PFSK-1 (cell line): ENCODE measurements around the gene IARS1.

Experiments used
- FOXP2 ChIP-seq: optimal IDR thresholded peaks from 2 replicates; pipeline ENCODE3; 2011; ENCODE audit warnings: borderline replicate concordance, control low read depth, inconsistent platforms; ENCODE audit not compliant: insufficient read depth; ENCODE audit errors: extremely low read length, extremely low read depth
- POLR2AphosphoS5 ChIP-seq: IDR thresholded peaks from 2 replicates; pipeline ENCODE4 v1.6.1; 2012; ENCODE audit warnings: low read depth, mild to moderate bottlenecking, control low read depth, low read length, moderate library complexity
- REST ChIP-seq, 2 experiments: IDR thresholded peaks; 2 replicates each; pipeline versions ENCODE4 v1.6.1 to v1.8.0; 2011 to 2012; ENCODE audit warnings: low read depth in 2 of 2, low read length in 2 of 2, control low read depth in 1 of 2, inconsistent platforms in 1 of 2, mild to moderate bottlenecking in 1 of 2, moderate library complexity in 1 of 2; ENCODE audit not compliant: insufficient read depth in 1 of 2
- SIN3A ChIP-seq: IDR thresholded peaks from 2 replicates; pipeline ENCODE4 v1.6.1; 2012; ENCODE audit warnings: mild to moderate bottlenecking, low read length, moderate library complexity, borderline replicate concordance; ENCODE audit not compliant: insufficient read depth
- TAF1 ChIP-seq: IDR thresholded peaks from 2 replicates; pipeline ENCODE4 v1.6.1; 2012; ENCODE audit warnings: low read length, control low read depth, borderline replicate concordance; ENCODE audit not compliant: insufficient read depth

Gene IARS1

GRCh38 chr9:92276331-92277032, 17.0 kb downstream of the IARS1 start:
- TF ChIP-seq REST (IDR thresholded peaks at IDR 0.05; ENCODE audit: insufficient read depth in 1 of 2, low read depth in 2 of 2, low read length in 2 of 2) (0 out of 4 replicates have a peak, but pooled peaks of 1 of the 2 experiments have one; percentile 28), FOXP2 (peak; percentile 74), POLR2AphosphoS5 (no peak)

GRCh38 chr9:92275541-92275940, 18.0 kb downstream of the IARS1 start:
- no peak for TF ChIP-seq FOXP2
- TF ChIP-seq POLR2AphosphoS5, result no peak
- TF ChIP-seq SIN3A, result no peak
- no peak for TF ChIP-seq TAF1
- TF ChIP-seq REST (IDR thresholded peaks at IDR 0.05; ENCODE audit: insufficient read depth in 1 of 2, low read depth in 2 of 2, low read length in 2 of 2), result no peak

- TF ChIP-seq FOXP2 (no peak), TAF1 (no peak), REST (IDR thresholded peaks at IDR 0.05; ENCODE audit: insufficient read depth in 1 of 2, low read depth in 2 of 2, low read length in 2 of 2) (no peak), POLR2AphosphoS5 (no peak), SIN3A (no peak)
Measured at GRCh38 chr9:92270511-92270910, 23.0 kb downstream of the IARS1 start.

GRCh38 chr9:92266486-92266885, 27.0 kb downstream of the IARS1 start:
- no peak for TF ChIP-seq SIN3A
- TF ChIP-seq TAF1, result no peak
- TF ChIP-seq FOXP2, result no peak
- no peak for TF ChIP-seq REST (IDR thresholded peaks at IDR 0.05; ENCODE audit: insufficient read depth in 1 of 2, low read depth in 2 of 2, low read length in 2 of 2)
- TF ChIP-seq POLR2AphosphoS5, result no peak

GRCh38 chr9:92265154-92265553, 28.3 kb downstream of the IARS1 start:
- TF ChIP-seq TAF1 (no peak), FOXP2 (no peak), REST (IDR thresholded peaks at IDR 0.05; ENCODE audit: insufficient read depth in 1 of 2, low read depth in 2 of 2, low read length in 2 of 2) (no peak), POLR2AphosphoS5 (no peak), SIN3A (no peak)
